HG03460 (cell line): Measurements from ENCODE around the gene PBXIP1.
"Not testable (repeated sequence)": the region's sequence is repeated elsewhere in the genome, so short reads cannot be mapped to it uniquely, and the experiment has no call there.

Experiments used
- ATAC-seq: cut with Tn5 transposase; IDR thresholded peaks from one replicate; pipeline ENCODE4 v1.9.1; 2021; ENCODE audit not compliant: unreplicated experiment

Gene PBXIP1

DNA sequence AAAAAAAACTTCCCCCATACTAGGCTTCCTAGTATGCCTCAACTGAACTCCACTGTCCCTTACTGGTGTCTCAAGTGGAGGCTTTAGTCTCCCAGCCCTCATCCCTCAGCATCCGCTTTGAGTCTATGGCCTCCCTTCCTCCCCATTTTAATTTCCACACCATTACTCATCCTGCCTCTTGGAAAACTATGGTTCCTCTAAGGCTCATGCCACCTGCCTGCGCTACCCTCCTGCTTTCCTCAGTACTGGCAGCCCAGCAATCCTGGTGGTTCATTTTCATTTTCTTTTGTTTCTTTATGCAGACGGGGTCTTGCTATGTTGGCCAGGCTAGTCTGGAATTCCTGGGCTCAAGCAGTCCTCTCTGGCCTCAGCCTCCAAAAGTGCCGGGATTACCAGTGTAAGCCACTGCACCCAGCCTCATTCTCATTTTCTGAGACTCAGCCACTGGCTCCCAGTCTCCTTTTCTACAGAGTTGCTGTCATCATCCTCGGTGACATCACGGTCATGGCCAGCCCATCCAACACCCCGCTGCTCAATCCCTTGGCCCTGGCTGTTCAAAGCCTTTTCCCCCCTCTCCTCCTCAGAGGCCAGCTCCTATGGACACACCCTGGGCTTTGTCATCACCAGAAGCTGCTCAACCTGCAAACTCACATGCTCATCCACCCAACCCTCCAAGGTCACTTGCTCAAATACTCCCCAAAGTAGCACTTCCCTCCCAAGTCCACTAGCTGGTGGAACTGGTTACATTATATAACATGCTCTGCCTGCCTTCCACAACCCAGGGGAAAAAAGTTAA lies 17.1 kb downstream of the PBXIP1 start:
- no peak for ATAC-seq

DNA sequence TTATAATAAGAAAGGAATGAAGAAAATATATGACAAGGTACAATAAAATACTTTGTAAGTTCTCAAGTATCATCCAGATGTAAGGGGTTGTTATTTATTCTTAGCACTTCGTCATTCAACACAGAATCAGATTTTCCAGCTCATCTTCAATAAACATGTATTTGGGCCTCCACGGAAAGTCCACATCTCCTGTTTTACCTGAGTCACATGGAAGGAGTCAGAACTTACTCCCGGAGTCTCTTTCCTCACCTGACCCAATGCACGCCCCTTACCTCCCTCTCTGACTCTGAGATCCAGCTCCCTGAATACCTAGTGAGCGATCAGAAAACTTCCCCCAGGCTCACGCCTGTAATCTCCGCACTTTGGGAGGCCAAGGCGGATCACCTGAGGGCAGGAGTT lies 17.9 kb downstream of the PBXIP1 start:
- no peak for ATAC-seq

DNA sequence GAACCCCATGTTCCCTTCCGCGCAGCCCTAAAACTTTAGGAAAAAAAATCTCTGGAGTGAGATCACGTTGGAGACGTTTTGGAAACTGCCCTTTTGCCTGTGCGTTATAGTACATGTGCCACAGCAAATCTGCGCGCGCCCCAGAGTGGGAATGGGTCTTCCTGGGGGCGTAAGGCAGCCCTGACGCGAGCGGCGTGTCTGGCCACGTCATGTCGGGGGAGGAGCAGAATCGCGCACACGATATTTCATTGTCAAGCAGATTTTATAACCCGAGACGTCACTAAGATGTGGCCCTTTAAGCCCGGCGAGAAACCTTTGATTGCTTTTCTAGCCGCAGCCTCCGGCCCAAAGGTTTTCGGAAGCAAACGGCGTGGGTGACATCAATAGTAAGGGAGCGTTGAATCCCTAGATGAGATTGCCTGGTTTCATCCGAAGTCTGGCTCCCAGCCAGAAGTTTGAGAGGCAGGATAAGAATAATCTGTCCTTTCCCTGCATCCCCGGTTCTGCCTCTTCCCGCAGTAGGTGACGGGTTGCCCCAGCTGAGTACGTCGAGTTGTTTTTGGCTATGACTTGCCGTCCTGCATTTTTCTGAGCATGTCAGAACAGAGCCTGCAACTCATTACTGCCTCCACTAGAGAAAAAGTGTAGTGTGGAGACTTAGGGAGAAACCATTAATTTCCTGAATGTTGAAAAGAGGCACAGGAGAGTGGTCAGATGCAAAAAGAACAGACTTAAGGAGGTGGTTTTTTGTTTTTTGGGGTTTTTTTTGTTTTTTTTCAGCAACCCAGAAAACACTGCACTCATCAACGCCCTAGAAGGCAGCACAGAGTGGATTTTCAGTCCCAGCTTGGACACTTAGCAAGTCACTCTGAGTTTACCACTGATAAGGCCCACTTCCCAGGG lies 18.6 kb downstream of the PBXIP1 start:
- ATAC-seq, result peak; percentile 45

DNA sequence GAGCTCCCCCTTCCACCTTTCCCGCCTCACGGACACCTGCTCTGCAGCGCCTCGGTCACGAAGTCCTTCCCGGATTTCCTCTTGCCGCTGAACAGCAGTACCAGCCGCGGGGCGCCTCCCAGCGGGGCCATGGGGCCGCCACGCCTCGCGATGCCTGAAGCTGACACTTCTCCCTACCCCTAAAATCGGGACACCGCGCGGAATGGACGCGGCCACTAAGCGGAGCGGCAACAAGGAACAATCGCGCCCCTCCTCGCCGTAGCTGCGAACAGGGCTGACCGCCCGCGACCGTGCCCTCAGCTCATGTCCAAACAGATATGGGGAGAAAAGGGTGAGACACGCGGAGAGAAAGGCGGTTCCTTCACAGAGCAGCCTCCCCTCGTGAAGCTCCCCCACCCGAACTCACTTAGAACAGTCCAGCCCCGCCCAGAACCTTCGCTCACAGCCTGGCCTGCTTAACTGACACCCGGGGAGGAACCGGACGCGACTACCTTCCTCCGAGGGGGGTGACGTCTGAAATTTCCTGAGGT lies 19.3 kb downstream of the PBXIP1 start, which contains the start of gene PMVK:
TSS of gene PMVK (minus strand) at position 165 of the 530 bp plus-strand sequence. CDS start at position 131, 34 bp downstream.
- ATAC-seq, result peak; percentile 72

DNA sequence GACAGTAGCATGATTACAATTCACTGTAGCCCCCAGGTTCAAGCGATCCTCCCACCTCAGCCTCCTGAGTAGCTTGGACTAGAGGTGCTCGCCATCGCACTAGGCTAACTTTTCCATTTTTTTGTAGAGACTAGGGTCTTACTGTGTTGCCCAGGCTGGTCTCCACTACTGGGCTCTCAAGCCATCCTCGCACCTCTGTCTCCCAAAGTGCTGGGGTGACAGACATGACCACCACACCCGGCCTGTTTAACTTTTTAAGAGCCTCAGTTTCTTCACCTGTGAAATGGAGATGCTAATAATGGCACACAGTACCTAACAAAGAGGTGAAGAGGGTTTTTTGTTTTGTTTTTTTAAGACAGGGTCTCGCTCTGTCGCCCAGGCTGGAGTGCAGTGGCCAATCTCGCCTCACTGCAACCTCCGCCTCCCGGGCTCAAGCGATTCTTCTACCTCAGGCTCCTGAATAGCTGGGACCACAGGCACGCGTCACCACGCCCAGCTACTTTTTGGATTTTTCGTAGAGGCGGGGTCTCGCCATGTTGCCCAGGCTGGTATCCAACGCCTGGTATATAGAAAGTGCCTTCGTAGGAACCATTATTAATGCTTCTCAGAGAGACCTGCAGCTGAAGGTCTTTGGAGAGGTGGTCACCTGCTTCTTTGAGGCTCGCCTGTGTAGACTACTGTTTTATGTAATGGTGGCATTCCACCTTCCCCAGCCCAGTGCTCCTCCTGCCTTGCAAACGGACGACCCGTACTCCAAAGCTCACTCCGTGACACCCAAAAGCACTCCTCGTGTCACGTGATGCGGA lies 19.9 kb downstream of the PBXIP1 start:
- ATAC-seq, result no peak

DNA sequence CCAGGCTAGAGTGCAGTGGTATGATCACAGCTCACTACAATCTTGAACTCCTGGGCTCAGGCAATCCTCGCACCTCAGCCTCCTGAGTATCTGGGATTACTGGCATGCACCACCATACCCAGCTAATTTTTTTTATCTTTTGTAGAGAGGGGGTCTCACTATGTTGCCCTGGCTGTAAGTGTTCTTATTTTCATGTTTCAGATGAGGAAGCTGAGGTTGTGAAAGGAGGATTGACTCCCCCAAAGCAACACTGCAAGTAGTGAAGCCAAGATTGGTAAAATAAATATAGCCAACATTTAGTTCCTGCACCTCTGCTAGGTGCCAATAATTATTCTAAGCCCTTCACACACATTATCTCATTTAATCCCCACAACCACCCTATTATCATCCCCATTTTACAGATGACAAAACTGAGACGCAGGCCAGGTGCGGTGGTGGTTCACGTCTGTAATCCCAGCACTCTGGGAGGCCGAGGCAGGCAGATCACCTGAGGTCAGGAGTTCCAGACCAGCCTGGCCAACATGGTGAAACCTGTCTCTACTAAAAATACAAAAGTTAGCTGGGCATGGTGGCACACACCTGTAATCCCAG lies 21.4 kb downstream of the PBXIP1 start:
- no peak for ATAC-seq

DNA sequence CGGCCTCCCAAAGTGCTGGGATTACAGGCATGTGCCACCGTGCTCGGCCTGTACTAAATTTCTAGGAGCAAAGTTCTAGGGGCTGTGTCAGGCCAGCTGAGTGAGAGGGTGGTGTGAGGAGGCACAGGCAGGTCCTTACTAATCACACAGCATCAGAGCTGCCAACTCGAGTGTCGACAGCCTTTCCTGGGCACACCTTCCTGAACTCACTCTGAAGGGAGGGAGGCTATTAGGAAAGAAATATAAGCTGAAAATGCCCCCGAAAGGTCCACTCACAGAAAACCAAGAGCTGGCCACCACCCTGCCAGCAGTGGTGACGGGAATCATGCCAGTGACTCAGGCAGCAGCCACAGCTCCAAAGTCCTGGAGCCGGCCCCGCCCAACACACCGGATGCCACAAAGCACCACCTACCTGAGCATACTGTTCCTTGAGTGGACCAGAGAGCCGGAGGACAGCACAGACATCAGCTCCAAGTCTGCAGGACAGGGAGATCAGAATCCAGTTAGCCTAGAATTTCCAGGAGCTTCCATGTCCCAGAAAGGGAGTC lies 23.9 kb downstream of the PBXIP1 start:
- no peak for ATAC-seq

DNA sequence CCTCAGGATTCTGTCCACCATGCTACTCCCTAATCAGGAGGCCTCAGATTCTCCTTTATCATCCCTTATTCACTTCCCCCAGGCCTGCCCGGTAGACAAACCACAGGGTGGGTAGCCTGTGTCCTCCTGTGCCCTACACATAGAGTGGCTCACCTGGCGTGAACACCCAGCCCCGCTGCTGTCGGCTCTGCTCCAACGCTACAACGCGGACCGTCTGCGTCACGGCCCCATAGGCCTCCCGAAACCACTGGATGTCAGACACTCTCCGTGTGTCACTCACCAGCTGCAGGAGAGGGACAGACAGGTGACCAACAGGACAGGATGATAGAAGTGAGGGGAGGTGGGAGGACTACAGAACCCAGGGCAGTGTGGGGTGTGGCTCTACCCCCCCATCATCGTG lies 29.7 kb downstream of the PBXIP1 start:
- ATAC-seq, result no peak

DNA sequence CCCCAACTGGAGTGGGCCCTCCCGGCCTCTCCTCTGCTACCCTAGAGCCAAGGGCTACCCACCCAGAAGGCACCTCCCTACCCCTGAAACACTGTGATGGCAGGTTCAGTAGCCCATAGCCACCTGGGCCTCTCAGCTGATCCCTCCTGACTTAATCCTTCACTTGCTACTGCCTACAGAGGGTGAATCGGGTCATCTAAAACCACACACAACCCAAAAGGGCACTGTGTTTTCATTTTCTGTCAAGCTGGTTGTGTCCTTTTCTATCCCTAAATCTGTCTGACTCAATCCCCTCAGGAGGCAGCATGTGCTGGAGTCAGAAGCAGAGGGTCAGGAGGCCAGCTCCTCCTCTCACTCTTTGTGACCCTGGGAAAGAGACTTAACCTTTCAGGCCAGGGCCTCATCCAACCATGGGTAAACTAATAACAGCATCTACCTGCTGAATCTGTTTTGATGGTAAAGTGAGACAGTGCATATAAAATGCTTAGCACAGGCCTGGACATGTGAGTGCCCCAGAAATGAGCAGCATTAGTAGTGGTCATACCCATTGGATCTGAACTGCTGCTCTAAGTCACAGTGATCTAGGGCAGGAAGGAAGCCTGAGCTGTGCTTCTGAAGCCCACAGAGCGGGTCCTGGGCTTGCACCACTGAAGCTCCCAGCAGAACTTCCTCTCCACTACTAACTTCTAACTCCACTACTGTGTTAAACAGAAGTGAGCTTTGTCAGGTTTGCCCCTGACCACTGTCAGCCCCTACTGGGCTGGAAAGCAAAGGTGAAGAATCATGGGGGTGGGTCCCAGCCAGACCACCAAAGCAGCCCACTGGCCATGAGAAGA lies 30.3 kb downstream of the PBXIP1 start:
- no peak for ATAC-seq

DNA sequence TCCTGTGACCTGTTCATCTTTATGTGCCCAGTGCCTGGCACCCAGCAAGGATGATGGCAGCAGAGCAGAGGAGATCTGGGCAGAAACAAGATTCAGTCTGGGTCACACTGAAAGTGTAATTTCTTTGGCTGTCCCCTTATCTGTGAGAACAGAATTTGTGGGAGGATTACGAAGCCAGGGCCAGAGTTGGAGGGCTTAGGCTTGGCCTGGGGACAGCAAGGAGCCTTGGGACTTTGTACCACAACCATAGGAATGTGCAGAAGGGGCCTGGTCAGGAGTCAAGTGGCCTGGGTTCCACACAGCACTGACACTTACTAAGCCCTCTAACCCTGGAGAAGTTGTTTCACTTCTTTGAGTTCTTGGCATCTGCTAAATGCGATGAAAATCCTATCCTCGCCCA lies 32.2 kb downstream of the PBXIP1 start:
- no peak for ATAC-seq

DNA sequence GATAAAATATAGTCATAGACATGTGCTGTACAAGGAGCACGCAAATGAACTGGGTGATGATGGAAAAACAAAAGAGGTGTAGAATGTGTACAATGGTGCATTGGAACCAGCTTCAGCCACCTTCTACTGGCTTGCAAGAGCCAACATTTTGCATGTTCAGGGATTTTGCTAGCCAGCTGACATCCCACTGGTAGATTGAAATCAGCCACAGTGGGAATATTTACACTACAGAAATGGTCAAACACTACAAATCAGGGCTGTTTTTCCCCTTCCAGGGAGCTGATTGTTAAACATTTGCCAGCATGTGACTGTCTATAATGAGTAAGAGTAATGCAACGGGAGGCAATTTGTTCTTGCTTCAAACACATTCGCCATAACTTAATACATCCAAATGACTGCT lies 42.6 kb downstream of the PBXIP1 start:
- no peak for ATAC-seq

DNA sequence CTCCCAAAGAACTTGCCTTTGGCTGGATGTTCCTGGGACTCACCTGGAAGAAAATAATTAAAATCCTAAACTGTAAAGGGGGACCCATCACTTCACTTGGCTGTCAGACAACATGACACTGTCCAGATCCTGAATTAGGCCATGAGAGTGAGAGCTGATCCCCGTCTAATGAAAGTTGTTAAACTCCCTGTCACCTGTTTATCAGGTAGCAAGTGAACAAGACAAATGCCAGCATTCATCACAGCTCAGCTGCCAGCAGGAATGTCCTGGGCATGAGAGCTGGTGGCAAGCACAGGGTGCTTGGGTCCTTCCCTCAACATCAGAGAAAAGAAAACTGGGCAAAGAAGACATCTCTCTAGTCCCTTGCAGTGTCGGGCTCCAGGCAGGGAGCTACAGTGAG lies 43.1 kb downstream of the PBXIP1 start:
- no peak for ATAC-seq

DNA sequence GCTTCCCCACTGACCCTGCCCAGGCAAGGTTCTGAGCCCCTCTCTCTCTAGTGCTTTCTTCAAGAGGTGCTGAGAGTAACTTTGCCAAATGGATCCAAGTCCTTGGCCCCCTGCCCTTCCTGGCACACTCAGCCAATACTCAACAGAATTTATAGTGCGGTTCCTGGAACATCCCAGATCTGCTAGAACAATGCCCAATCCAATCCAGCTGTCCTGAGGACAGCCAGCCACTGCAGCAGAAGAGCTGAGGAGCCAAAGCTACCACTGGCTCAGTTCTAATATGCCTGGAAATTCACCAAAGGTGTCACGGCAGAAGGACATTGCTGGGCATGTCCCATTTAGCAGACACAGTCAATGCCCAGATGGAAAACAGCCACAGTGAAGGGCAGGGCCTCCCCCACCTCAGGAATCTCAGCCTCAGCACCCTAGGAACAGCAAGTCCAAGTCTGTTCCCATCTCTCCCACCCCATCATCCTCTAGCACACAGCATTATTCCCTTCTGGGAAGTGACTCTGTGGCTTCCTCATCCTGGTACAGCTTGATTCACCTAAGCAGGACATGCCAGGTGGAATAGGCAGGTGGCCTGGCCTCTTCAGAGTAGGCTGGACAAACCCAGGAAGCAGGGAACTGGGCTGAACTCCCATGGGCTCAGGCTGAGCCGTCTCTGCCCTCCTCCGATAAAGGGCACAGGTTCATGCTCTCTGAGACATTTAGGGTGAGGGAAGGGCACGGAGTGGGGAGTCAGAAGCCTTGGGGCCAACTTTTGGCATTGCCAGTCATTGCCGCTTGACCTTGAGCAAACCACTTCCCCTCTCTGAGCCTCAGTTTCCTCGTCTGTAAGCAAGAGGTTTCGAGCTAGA lies 44.0 kb downstream of the PBXIP1 start:
- no peak for ATAC-seq

DNA sequence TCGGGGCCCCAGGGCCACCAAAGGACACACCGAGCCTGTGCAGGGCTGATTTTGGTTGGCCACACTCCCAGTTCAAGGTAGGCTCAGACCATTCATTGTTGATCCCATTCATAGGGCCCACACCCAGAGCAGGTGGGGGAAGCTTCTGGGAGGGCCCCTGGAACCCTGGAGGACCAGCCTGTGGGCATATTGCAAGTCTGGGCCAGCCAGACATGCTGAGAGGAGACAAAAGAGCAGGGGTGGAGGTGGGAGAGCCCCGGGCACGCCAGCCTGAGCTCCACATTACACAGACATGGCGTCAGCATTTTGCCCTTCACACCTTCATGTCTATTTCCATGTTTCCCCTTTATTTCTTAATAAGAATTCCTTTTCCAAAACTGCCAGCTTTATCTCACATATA lies 45.0 kb downstream of the PBXIP1 start:
- ATAC-seq, result no peak

DNA sequence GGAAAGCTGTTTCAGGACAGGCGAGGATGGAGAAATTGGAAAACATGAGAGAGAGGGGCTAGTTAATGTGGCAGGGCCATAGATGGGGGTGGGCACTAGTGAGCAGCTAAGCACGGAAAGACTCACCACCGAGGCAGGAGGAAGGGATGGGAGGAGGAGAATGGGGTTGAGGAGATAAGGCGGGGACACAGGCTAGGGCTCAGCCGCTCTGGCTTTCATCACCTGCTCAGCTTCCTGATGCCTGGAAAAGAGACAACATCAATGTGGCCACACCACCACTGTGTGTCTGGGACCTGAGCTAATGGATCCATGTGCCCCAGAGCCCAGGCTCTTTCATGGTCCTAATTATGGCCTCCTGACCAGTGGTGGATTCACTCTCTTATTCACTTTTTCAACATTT lies 47.0 kb downstream of the PBXIP1 start:
- no peak for ATAC-seq

DNA sequence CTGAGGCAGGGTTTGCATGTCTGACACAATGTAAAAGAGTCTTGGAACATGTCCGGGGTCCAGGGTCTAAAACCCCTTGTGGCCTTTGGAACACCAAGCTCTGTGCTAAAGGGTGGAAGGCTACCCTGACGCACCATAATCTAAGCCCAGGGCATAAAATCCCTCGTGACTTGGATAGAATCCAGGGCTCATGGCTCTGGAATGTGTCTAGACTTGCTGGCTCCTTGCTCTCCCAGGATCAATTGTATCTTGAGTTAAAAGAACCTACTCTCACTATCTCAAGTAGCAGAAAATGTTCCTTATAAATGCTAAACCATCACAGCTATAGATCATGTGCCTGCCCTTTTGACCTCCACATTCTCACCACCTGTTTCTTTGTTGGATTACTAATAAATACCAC lies 47.8 kb downstream of the PBXIP1 start:
- not testable (repeated sequence) for ATAC-seq

DNA sequence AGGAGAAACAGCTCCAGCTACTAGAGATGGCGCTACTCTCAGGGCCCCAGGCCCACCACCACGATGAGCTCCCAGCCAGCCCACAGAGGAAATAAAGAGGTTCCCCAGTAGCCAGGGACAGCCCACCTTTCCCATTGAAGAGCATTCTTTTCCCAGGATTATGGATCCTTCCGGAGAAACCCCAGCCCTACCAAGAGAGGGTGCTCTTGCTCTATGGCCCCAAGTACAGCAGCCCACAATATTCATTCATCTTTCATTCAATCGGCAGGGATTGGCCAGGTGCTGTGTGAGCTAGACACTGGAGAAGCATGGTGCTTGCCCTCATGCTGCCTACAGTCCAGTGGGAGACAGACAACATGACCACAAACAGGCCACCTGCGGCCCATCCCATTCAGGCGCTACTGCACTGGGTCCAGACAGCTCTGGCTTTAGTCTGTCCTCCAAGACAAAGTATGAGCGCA lies 49.2 kb downstream of the PBXIP1 start:
- ATAC-seq, result no peak

DNA sequence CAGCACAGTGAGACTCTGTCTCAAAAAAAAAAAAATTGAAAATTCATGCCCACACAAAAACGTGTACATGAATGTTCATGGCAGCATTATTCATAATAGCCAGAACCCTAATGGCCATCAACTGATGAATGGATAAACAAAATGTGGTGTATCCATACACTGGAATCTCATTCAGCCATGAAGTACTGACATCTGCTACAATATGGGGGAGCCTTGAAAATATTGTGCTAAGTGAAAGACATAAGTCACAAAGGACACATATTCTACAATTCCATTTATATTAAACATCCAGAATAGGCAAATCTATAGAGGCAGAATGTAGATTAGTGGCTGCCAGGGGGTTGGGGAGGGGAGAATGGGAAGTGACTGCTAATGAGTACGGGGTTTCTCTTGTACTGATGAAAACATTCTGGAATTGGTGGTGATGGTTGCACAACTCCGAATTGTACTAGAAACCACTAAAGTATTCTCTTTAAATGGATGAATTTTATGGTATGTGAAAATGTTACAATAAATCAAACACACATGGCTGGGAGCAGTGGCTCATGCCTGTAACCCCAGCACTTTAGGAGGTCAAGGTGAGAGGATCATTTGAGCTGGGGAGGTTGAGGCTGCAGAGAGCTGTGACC lies 52.8 kb downstream of the PBXIP1 start:
- no peak for ATAC-seq
